Neutrophil (primary cell): ENCODE results near the gene FAF1.
"Not testable (repeated sequence)": the region's sequence is repeated elsewhere in the genome, so short reads cannot be mapped to it uniquely, and the experiment has no call there.

Experiments used
- H3K27ac ChIP-seq: fragments of 200-600 bp; sonication (generic); 2 replicates; pipeline ENCODE4 v1.5.1; 2016; ENCODE audit warnings: mild to moderate bottlenecking, moderate library complexity
- H3K27me3 ChIP-seq: fragments of 200-600 bp; sonication (generic); 2 replicates; pipeline ENCODE4 v1.6.0; 2016; ENCODE audit warnings: mild to moderate bottlenecking
- H3K36me3 ChIP-seq: fragments of 200-600 bp; sonication (generic); 2 replicates; pipeline ENCODE4 v1.5.1; 2017
- H3K4me1 ChIP-seq, 2 experiments: fragments of 200-600 bp in 1 of 2; sonication (generic) in 1 of 2; 1 replicate in 1 of 2; 2 replicates in 1 of 2; pipeline versions ENCODE4 v1.5.1 to v1.6.1; 2013 to 2016; ENCODE audit warnings: low read depth in 1 of 2, low read length in 1 of 2, mild to moderate bottlenecking in 1 of 2, moderate library complexity in 1 of 2; ENCODE audit not compliant: control insufficient read depth in 1 of 2, insufficient read depth in 1 of 2
- H3K4me3 ChIP-seq, 2 experiments: fragments of 200-600 bp in 1 of 2; sonication (generic) in 1 of 2; 1 replicate in 1 of 2; 2 replicates in 1 of 2; pipeline ENCODE4 v1.5.1; 2013 to 2016; ENCODE audit warnings: low read depth in 1 of 2, low read length in 1 of 2, mild to moderate bottlenecking in 1 of 2, moderate library complexity in 1 of 2
- H3K9me3 ChIP-seq: fragments of 200-600 bp; sonication (generic); 2 replicates; pipeline ENCODE4 v1.5.1; 2016
- TF ChIP-seq, protein P1 (sequence below): fragments of 200-600 bp; sonication (generic); IDR thresholded peaks from 2 replicates; pipeline ENCODE4 v1.5.1; 2016; ENCODE audit warnings: antibody characterized with exemption

FAF1 gene

DNA sequence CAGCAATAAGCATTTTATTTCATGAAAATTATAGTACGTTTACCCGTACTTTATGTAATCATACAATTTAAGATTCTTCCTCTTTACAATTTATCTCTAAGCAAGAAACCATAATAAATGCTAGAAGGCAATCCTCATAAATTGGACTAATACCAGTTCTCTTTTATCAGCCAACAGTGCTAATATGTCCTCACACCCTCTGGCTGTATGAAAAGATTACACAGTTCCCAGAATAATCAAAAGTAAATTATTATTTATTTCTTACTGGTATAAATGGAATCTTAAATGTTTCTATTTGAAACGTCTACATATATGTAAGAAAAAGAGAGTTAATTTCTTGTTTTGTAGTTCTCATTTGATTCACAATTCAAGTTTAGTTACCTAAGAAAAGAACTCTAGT is 6.9 kb upstream of the FAF1 start:
- no peak overlapping the region for H3K4me3 ChIP-seq
- H3K4me1 ChIP-seq, result peaks cover 20 to 29% of the 10 kb centered on the region in 2 experiments
- TF ChIP-seq, protein P1, sequence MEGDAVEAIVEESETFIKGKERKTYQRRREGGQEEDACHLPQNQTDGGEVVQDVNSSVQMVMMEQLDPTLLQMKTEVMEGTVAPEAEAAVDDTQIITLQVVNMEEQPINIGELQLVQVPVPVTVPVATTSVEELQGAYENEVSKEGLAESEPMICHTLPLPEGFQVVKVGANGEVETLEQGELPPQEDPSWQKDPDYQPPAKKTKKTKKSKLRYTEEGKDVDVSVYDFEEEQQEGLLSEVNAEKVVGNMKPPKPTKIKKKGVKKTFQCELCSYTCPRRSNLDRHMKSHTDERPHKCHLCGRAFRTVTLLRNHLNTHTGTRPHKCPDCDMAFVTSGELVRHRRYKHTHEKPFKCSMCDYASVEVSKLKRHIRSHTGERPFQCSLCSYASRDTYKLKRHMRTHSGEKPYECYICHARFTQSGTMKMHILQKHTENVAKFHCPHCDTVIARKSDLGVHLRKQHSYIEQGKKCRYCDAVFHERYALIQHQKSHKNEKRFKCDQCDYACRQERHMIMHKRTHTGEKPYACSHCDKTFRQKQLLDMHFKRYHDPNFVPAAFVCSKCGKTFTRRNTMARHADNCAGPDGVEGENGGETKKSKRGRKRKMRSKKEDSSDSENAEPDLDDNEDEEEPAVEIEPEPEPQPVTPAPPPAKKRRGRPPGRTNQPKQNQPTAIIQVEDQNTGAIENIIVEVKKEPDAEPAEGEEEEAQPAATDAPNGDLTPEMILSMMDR, result no peak
- no peaks in the 10 kb centered on the region for H3K9me3 ChIP-seq
- peak overlapping the region; percentile 86 for H3K27ac ChIP-seq
- H3K36me3 ChIP-seq, result no peaks in the 10 kb centered on the region
- H3K27me3 ChIP-seq, result no peaks in the 10 kb centered on the region

DNA sequence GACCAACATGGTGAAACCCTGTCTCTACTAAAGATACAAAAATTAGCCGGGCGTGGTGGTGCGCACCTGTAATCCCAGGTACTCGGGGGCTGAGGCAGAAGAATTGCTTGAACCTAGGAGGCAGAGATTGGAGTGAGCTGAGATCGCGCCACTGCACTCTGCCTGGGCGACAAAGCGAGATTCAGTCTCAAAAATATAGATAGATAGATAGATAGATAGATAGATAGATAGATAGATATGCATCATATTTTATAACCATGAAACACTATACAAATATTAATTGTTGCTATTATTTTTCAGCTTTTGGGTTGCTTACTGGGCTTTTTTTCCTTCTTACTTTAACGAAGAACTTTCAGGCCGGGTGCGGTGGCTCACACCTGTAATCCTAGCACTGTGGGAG is 4.8 kb upstream of the FAF1 start:
- peaks cover 15 to 21% of the 10 kb centered on the region in 2 experiments for H3K4me1 ChIP-seq
- TF ChIP-seq, protein P1, result no peak
- H3K27ac ChIP-seq, result no peak overlapping the region
- no peak overlapping the region for H3K4me3 ChIP-seq
- H3K27me3 ChIP-seq, result no peaks in the 10 kb centered on the region
- no peaks in the 10 kb centered on the region for H3K36me3 ChIP-seq
- H3K9me3 ChIP-seq, result no peaks in the 10 kb centered on the region

- Histone ChIP-seq H3K9me3 (no peaks in the 10 kb centered on the region), H3K27ac (peak overlapping the region; percentile 84), H3K4me1 (peaks cover 16 to 18% of the 10 kb centered on the region in 2 experiments), H3K27me3 (no peaks in the 10 kb centered on the region), H3K36me3 (no peaks in the 10 kb centered on the region), H3K4me3 (peak overlapping the region; percentile 77)
- TF ChIP-seq, protein P1, result no peak
These were observed 659 bp downstream of the FAF1 start for GRCh38 chr1:50959303-50959912.

GRCh38 chr1:50955116-50955515 is 5.0 kb downstream of the FAF1 start:
- TF ChIP-seq, protein P1, result no peak
- peaks cover 10 to 11% of the 10 kb centered on the region in 2 experiments for H3K4me1 ChIP-seq
- no peak overlapping the region for H3K4me3 ChIP-seq
- no peaks in the 10 kb centered on the region for H3K36me3 ChIP-seq
- H3K27ac ChIP-seq, result no peak overlapping the region
- no peaks in the 10 kb centered on the region for H3K27me3 ChIP-seq
- H3K9me3 ChIP-seq, result no peaks in the 10 kb centered on the region

DNA sequence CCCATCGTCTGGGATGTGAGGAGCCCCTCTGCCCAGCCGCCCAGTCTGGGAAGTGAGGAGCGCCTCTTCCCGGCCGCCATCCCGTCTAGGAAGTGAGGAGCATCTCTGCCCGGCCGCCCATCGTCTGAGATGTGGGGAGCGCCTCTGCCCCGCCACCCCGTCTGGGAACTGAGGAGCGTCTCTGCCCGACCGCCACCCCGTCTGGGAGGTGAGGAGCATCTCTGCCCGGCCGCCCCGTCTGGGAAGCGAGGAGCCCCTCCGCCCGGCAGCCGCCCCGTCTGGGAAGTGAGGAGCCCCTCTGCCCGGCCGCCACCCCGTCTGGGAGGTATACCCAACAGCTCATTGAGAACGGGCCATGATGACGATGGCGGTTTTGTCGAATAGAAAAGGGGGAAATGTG is 7.5 kb downstream of the FAF1 start:
- not testable (repeated sequence) for H3K27ac ChIP-seq

DNA sequence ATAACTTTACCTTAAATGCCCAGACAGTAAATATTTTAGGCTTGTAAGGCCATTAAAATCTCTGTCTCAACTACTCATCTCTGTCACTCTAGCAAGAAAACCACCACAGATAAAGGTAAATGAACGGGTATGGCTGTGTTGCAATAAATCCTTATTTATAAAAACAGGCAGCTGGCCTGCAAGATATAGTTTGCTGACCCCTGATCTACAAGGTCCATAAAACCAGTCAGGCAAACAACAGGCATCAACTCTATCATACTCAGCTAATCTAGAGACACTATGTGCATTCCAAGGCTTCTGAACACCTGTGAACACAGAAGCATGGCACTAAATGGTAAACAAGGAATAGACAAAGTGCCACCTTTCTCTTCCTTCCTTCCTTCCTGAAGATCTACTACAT is 9.7 kb downstream of the FAF1 start:
- TF ChIP-seq, protein P1, result no peak
- H3K4me1 ChIP-seq, result no peaks in the 10 kb centered on the region
- no peaks in the 10 kb centered on the region for H3K36me3 ChIP-seq
- no peaks in the 10 kb centered on the region for H3K27me3 ChIP-seq
- no peak overlapping the region for H3K4me3 ChIP-seq
- no peak overlapping the region for H3K27ac ChIP-seq
- no peaks in the 10 kb centered on the region for H3K9me3 ChIP-seq

More for the DNA sequence above, 7.5 kb downstream of the FAF1 start:
- H3K4me1 ChIP-seq, H3K36me3 ChIP-seq, H3K4me3 ChIP-seq, H3K9me3 ChIP-seq, H3K27me3 ChIP-seq: not testable (repeated sequence)
